ENCODE measurements around the gene UBR1.

UBR1 gene

DNA sequence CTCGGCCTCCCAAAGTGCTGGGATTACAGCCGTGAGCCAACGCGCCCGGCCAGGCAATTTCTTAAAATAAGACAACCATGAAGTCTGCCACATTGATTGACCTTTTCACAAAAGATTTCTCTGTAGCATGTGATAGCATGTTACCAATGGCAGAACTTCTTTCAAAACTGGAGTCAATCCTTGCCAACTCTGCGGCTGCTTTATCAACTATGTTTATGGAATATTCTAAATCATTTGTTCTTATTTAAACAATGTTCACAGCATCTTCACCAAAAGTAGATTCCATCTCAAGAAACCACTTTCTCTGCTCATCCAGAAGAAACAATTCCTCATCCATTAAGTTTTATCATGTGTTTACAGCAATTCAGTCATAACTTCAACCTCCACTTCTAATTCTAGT, 9.4 kb downstream of the UBR1 start:
- Histone ChIP-seq H3K27ac (no peak overlapping the region), H3K27me3 (no peaks in the 10 kb centered on the region), H3K36me3 (peaks cover 69% of the 10 kb centered on the region), H3K9ac (no peak overlapping the region), H4K20me1 (peaks cover 78% of the 10 kb centered on the region), H3K4me2 (no peak overlapping the region), H3K4me3 (no peak overlapping the region), H3K9me3 (no peaks in the 10 kb centered on the region), H3K4me1 (0 out of 2 replicates have a peak, but pooled peaks cover 4% of the 10 kb centered on the region)
- TF ChIP-seq Cebpa-rat (IDR thresholded peaks at IDR 0.05), result no peak

DNA sequence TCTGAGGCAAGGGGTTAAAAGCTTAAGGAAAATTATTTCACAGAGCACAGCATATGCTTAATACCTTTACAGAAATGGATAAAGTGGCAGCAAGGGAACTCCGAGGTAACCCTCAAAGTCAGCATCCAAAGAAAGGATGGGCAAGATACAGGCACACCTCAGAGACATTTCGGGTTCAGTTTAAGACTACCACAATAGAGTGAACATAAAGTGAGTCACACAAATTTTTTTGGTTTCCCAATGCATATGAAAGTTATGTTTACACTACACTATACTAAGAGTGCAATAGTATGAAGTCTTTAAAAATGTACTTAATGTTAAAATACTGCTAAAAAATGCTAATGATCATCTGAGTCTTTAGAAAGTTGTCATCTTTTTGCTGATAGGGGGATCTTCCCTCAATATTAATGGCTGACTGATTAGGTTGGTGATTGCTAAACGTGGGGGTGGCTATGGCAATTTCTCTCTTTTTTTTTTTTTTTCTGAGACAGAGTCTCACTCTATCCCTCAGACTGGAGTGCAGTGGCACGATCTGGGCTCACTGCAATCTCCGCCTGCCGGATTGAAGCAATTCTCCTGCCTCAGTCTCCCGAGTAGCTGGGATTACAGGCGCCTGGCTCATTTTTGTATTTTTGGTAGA, 10.0 kb downstream of the UBR1 start:
- no peak for TF ChIP-seq Cebpa-rat (IDR thresholded peaks at IDR 0.05)
- no peaks in the 10 kb centered on the region for H3K9me3 ChIP-seq
- peaks cover 72% of the 10 kb centered on the region for H4K20me1 ChIP-seq
- no peak overlapping the region for H3K4me3 ChIP-seq
- no peak overlapping the region for H3K4me2 ChIP-seq
- H3K27me3 ChIP-seq, result no peaks in the 10 kb centered on the region
- peaks cover 69% of the 10 kb centered on the region for H3K36me3 ChIP-seq
- no peak overlapping the region for H3K27ac ChIP-seq
- H3K9ac ChIP-seq, result no peak overlapping the region
- H3K4me1 ChIP-seq, result 0 out of 2 replicates have a peak, but pooled peaks cover 4% of the 10 kb centered on the region

DNA sequence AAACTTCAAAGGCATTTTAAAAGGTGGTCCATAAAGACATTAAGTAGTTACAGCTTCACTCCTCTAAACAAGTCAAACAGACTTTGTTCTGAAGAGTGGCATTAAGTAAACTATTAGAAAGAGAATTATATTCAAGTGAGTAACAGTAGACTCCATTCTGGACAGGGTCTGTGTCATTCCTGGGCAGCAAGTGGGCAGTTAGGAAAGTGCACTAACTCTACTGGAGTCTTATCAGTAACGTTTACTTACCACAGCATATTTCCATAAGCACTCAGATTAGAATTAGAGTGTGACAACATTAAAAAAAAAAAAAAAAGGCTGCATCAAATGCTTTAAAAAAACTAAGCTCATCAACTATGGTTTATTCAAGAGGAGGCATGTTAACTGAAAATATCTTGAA, 10.6 kb downstream of the UBR1 start:
- no peak overlapping the region for H3K4me3 ChIP-seq
- no peak overlapping the region for H3K9ac ChIP-seq
- 0 out of 2 replicates have a peak, but pooled peaks cover 4% of the 10 kb centered on the region for H3K4me1 ChIP-seq
- peaks cover 68% of the 10 kb centered on the region for H4K20me1 ChIP-seq
- H3K9me3 ChIP-seq, result no peaks in the 10 kb centered on the region
- H3K27ac ChIP-seq, result no peak overlapping the region
- H3K36me3 ChIP-seq, result peaks cover 64% of the 10 kb centered on the region
- H3K27me3 ChIP-seq, result no peaks in the 10 kb centered on the region
- H3K4me2 ChIP-seq, result no peak overlapping the region
- no peak for TF ChIP-seq Cebpa-rat (IDR thresholded peaks at IDR 0.05)

DNA sequence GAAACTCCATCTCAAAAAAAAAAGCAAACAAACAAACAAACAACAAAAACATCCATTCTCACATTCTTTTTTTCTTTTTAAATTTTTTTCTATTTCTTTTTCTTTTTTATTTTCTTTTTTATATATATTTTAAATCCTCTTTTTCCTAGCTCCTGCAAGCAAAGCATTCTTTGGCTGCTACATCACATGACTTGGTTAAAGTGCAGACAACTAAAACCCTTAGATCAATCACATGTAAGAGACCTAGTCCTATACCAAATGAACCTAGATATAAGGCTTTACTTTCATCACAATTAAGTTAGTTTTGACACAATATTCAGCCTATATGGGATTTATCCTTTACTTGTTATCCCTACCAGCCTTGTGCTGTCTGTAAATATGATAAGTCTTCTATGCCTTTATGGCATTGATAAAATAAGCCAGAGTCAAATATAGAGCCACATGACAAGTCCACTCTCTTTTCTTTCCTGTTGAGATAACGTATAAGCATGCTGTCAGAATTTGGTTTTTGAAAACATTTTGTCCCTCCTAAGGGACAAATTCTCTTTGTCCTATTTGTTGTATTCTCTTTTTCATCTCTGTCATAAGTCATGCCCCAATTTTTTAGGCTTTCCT, 11.3 kb downstream of the UBR1 start:
- H3K36me3 ChIP-seq, result peaks cover 60% of the 10 kb centered on the region
- no peak for TF ChIP-seq Cebpa-rat (IDR thresholded peaks at IDR 0.05)
- no peak overlapping the region for H3K4me2 ChIP-seq
- no peak overlapping the region for H3K4me3 ChIP-seq
- H3K9me3 ChIP-seq, result no peaks in the 10 kb centered on the region
- no peaks in the 10 kb centered on the region for H3K27me3 ChIP-seq
- H3K4me1 ChIP-seq, result 0 out of 2 replicates have a peak, but pooled peaks cover 4% of the 10 kb centered on the region
- peaks cover 63% of the 10 kb centered on the region for H4K20me1 ChIP-seq
- no peak overlapping the region for H3K27ac ChIP-seq
- no peak overlapping the region for H3K9ac ChIP-seq

DNA sequence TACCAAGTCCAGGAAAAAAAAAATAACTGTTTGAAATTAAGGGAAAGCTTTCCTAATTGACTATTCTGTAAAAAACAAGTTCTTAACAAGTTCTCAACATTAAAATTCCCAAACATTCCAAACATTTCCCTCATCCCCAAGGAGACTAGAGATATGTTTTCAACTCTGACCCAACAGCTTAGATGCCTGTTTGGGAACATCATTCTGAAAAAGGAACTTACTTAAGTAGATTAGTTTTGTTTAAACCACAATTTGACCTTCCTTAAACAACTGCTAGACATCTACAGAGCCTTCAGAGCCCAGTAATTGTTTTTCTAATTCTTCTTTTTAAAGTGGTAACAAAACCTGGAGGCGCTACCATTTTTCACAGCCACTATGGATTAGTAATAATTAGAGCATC, 12.8 kb downstream of the UBR1 start:
- H3K4me3 ChIP-seq, result no peak overlapping the region
- no peaks in the 10 kb centered on the region for H3K27me3 ChIP-seq
- H4K20me1 ChIP-seq, result peaks cover 59% of the 10 kb centered on the region
- 0 out of 2 replicates have a peak, but pooled peaks cover 4% of the 10 kb centered on the region for H3K4me1 ChIP-seq
- H3K9ac ChIP-seq, result no peak overlapping the region
- H3K27ac ChIP-seq, result no peak overlapping the region
- no peak for TF ChIP-seq Cebpa-rat (IDR thresholded peaks at IDR 0.05)
- H3K4me2 ChIP-seq, result no peak overlapping the region
- no peaks in the 10 kb centered on the region for H3K9me3 ChIP-seq
- H3K36me3 ChIP-seq, result peaks cover 61% of the 10 kb centered on the region

DNA sequence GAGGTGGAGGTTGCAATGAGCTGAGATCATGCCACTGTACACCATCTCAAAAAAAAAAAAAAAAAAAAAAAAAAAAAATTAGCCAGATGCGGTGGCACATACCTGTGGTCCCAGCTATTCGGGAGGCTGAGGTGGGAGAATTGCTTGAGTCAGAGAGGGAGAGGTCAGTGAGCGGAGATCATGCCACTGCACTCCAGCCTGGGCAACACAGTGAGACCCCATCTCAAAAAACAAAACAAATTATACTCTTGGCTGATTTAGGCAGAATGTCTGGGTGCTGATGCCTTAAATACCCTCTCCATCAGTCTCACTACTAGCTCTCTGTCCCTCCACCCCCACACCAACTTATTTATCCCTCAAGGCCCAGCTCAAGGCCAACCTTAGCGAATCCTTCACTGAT, 14.0 kb downstream of the UBR1 start:
- H3K36me3 ChIP-seq, result peaks cover 54% of the 10 kb centered on the region
- H3K4me3 ChIP-seq, result no peak overlapping the region
- no peak overlapping the region for H3K27ac ChIP-seq
- H3K9ac ChIP-seq, result no peak overlapping the region
- TF ChIP-seq Cebpa-rat (IDR thresholded peaks at IDR 0.05), result no peak
- peaks cover 54% of the 10 kb centered on the region for H4K20me1 ChIP-seq
- no peak overlapping the region for H3K4me2 ChIP-seq
- no peaks in the 10 kb centered on the region for H3K27me3 ChIP-seq
- H3K9me3 ChIP-seq, result no peaks in the 10 kb centered on the region
- 0 out of 2 replicates have a peak, but pooled peaks cover 4% of the 10 kb centered on the region for H3K4me1 ChIP-seq

DNA sequence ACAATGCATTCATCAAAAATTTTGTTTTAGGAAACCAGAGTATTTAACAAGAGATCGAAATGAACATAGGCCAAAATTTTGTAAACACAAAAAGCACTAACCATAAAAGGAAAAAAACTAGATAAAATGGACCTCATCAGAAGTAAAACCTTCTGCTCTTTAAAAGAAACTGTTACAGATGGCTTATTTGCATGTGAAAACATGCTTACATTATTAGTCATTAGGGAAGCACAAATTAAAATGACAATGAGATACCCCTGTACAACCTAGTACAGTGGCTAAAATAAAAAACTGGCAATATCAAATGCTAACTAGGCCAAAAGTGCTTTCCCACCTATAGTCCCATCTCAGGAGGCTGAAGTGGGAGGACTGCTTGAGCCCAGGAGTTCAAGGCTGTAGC, 19.3 kb downstream of the UBR1 start:
- H3K9ac ChIP-seq, result no peak overlapping the region
- H3K27me3 ChIP-seq, result no peaks in the 10 kb centered on the region
- peaks cover 68% of the 10 kb centered on the region for H3K36me3 ChIP-seq
- H3K9me3 ChIP-seq, result no peaks in the 10 kb centered on the region
- no peak overlapping the region for H3K4me2 ChIP-seq
- no peak overlapping the region for H3K27ac ChIP-seq
- H3K4me1 ChIP-seq, result no peaks in the 10 kb centered on the region
- peaks cover 27% of the 10 kb centered on the region for H4K20me1 ChIP-seq
- H3K4me3 ChIP-seq, result no peak overlapping the region
- no peak for TF ChIP-seq Cebpa-rat (IDR thresholded peaks at IDR 0.05)

DNA sequence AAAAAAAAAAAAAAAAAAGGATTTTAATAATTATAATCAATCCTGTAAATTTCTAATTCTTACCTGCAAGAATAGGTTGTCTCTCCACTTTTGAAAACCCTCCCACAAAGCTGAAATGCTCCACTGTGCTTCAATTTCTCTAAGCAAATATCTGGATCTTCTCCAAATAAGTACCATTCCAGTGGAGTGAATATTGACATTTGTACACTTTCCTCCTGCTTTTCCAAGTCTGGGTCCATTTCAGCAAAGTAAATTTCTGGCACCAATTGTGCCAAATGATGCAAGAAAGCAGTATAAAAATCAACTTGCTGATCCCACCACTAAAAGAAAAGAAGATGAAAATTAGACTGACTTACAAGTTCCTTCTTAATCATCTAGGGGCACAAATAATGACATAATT, 19.9 kb downstream of the UBR1 start:
- Histone ChIP-seq H3K4me1 (no peaks in the 10 kb centered on the region), H4K20me1 (peaks cover 27% of the 10 kb centered on the region), H3K4me2 (no peak overlapping the region), H3K4me3 (no peak overlapping the region), H3K9me3 (no peaks in the 10 kb centered on the region; the same call in 1 of the 2 replicates), H3K9ac (no peak overlapping the region), H3K36me3 (peaks cover 68% of the 10 kb centered on the region), H3K27ac (no peak overlapping the region), H3K27me3 (no peaks in the 10 kb centered on the region)
- no peak for TF ChIP-seq Cebpa-rat (IDR thresholded peaks at IDR 0.05)

DNA sequence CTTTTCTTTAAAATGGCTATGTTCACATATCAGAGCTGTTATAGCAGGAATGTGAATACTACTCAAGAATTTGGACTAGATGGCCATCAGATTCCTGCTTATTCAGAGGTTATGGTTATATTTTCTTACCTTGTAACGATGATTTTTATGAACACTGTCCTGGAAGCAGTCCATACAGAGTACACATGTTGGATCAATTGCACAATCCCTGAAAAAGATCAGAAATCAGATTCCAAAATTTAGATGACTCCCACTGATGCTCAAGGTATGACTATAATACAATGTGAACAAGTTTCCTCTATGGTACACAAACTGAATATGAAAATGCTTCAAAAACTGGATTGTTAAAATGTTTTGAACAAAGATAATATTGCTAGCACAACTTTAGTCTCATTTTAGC, 23.3 kb downstream of the UBR1 start:
- peaks cover 83% of the 10 kb centered on the region for H3K36me3 ChIP-seq
- H3K4me1 ChIP-seq, result no peaks in the 10 kb centered on the region

DNA sequence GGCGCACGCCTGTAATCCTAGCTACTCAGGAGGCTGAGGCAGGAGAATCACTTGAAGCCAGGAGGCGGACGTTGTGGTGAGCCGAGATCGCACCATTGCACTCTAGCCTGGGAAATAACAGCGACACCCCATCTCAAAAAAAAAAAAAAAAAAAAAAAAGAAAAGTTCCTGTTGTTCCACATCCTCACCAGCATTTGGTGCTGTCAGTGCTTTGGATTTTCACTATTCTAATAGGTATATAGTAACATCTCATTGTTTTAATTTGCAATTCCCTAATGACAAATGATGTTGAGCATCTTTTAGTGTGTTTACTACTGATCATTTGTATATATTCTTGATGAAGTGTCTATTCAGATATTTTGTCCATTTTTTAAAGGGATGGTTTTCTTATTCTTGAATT, 24.6 kb downstream of the UBR1 start:
- H3K36me3 ChIP-seq, result peaks cover 76% of the 10 kb centered on the region
- H3K9ac ChIP-seq, result no peak overlapping the region
- no peaks in the 10 kb centered on the region for H3K4me1 ChIP-seq
- TF ChIP-seq Cebpa-rat (IDR thresholded peaks at IDR 0.05), result no peak
- H3K4me3 ChIP-seq, result no peak overlapping the region
- no peaks in the 10 kb centered on the region for H3K27me3 ChIP-seq
- no peak overlapping the region for H3K4me2 ChIP-seq
- H3K9me3 ChIP-seq, result no peaks in the 10 kb centered on the region; the same call in 1 of the 2 replicates
- 0 out of 2 replicates have a peak, but pooled peaks cover 6% of the 10 kb centered on the region for H4K20me1 ChIP-seq
- H3K27ac ChIP-seq, result no peak overlapping the region

More for the DNA sequence above, 23.3 kb downstream of the UBR1 start:
- no peak for TF ChIP-seq Cebpa-rat (IDR thresholded peaks at IDR 0.05)
- Histone ChIP-seq H3K4me2 (no peak overlapping the region), H4K20me1 (peaks cover 14% of the 10 kb centered on the region), H3K9me3 (no peaks in the 10 kb centered on the region; the same call in 1 of the 2 replicates), H3K27me3 (no peaks in the 10 kb centered on the region), H3K9ac (no peak overlapping the region), H3K27ac (no peak overlapping the region), H3K4me3 (no peak overlapping the region)
